CD4-positive, alpha-beta T cell treated with Interleukin-15 for 1 hour (primary cell): Measurements from ENCODE around the gene YIF1B.
A peak's percentile ranks its signal among the peaks of the same experiment; 100 is the strongest.

Source experiments
- DNase-seq: peaks from one replicate; pipeline ENCODE4 v3.0.0-alpha.2; 2020

Gene YIF1B

DNA sequence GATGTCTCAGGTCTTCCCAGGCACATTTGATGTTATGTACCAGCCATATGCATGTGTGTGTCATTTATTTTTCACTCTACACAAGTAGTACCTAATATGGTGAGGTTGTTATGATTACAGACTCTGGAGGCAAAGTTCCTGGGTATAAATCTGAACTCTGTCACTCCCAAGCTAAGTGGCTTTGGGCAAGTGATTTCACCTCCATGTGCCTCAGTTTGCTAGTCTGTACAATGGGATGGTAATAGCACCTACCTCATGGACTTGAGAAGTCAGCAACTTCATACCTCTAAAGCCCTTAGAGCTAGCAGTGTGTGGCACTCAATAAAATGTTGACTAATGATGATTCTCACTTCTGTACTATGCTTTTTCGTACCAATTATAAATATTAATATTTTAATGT, 16.0 kb upstream of the YIF1B start:
- DNase-seq = no peak

DNA sequence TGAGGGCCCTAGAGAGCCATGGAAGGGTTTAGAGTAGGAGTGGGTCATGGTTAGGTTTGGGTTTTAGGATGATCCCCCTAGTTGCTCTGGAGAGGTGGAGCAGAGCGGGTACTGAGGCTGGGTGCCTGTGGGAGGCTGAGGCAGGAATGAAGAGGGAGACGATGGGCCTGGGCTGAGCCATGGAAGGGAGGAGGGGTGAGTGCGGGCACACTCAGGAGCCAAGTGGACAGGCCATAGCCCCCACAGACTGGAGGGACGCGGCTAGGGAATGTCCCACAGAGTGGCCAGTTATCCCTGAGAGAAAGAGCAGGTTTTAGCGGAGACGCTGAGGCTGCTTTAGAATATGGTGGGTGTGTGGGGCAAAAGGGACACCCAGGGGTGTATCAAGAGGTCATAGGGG, 13.9 kb upstream of the YIF1B start:
- DNase-seq = no peak

DNA sequence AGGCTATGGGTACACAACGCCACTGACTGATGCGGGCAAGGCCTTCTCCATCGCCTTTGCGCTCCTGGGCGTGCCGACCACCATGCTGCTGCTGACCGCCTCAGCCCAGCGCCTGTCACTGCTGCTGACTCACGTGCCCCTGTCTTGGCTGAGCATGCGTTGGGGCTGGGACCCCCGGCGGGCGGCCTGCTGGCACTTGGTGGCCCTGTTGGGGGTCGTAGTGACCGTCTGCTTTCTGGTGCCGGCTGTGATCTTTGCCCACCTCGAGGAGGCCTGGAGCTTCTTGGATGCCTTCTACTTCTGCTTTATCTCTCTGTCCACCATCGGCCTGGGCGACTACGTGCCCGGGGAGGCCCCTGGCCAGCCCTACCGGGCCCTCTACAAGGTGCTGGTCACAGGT, 10.8 kb upstream of the YIF1B start:
- DNase-seq = no peak

DNA sequence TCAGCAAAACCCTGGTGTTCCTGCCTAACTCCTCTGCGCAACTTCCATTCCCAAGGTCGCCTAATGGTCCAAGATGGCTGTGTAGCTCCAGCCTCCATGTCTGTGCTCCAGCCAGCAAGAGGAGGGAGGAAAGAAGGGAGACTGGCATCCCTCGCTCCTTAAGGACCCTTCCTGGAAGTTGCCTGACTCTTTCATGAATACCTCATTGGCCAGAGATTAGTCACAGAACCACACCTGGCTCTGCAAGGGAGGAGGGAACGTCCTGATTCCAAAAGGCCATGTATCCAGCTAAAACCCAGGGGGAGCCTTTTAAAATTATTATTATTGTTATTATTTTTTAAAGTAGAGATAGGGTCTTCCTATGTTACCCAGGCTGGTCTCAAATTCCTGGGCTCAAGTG, 8.7 kb upstream of the YIF1B start:
- no peak for DNase-seq

DNA sequence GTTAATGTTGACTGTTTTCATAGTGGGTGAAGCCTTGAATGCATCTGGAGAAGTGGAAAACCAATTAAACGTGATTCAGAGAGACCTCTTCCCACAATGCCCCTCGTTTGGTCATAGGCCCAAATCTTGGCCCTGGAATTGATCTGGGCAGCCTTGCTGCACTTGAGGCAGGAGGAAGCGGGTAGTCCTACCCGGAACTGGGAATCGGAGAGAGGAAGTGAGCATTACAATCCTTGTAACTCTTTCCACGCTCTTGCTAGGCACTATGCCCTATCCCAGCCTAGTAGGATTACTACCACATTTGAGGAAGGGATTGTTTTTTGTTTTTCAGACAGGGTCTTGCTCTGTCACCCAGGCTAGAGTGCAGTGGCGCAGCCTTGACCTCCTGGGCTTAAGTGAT, 7.5 kb upstream of the YIF1B start:
- DNase-seq = no peak

DNA sequence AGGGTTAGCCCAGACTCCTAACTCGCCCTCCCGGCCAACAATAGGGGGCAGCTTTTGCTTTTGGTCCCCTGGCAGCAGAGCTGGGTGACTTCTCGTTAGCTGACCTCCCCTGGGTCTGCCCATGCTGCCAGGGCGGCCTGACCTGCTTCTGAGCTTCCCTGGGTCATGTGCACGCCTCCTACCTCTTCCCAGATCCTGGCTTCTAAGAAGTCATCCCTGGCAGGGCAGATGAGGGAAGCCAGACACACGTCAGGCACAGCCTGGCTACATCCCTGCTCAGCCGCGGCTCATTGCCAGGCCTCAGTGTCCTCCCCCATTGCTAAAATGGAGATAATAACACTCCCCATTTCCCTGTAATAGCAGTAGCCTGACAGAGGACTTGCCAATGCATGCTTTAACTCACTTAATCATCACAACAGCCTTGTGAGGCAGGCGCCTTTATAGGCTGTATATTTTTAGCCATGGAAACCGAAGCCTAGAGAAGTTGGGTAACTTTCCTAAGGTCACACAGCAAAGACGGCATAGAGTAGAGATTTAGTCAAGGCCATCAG, 6.0 kb upstream of the YIF1B start:
- DNase-seq = no peak

DNA sequence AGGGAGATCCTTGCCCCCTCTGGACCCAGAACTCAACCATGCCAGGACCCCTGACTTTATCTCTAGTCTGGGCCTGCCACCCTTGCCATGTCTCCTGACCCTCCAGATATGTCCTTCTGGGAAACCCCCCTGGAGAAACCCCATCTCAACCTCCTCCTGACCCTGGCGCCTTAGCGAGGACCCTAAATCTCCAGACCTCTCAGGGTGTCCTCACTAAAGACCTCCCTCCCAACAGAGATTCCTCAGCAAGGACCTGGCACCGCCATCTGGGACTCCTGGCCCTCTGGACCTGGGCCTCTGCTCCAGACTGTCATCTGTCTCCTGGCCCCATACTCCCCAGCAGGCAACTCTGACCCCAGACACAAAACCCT, 5.2 kb upstream of the YIF1B start:
- no peak for DNase-seq

DNA sequence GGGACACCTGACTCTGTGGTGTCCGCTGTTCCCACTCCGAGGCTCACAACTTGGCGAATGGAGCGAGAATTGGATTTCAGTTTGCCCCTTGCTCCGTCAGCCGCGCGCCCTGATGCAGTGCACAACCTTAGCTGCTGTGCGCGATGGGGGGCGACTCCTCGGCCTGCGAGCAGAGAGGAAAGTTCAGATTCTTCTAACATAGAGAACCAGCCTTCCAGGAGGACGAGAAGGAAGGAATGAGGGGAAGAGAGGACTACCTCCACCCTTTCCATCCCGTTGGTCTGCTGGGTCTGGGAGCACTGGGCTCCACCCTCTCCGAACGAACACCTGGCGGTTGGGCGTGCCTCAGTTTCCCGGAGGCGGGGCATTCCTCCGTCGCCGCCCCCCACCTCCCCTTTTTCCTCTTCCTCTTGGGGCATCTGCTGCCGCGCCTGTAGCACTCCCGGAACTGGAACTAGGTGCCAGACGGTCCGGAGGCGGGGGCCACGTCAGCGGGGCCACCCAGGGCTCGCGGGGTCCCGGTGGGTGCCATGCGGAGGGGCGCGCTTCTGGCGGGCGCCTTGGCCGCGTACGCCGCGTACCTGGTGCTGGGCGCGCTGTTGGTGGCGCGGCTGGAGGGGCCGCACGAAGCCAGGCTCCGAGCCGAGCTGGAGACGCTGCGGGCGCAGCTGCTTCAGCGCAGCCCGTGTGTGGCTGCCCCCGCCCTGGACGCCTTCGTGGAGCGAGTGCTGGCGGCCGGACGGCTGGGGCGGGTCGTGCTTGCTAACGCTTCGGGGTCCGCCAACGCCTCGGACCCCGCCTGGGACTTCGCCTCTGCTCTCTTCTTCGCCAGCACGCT, 3.9 kb upstream of the YIF1B start, which contains the start of gene KCNK6:
Gene KCNK6 (plus strand): TSS at position 425 of the 838 bp plus-strand sequence. CDS start 106 bp downstream, at position 531.
- peak; percentile 51 for DNase-seq

DNA sequence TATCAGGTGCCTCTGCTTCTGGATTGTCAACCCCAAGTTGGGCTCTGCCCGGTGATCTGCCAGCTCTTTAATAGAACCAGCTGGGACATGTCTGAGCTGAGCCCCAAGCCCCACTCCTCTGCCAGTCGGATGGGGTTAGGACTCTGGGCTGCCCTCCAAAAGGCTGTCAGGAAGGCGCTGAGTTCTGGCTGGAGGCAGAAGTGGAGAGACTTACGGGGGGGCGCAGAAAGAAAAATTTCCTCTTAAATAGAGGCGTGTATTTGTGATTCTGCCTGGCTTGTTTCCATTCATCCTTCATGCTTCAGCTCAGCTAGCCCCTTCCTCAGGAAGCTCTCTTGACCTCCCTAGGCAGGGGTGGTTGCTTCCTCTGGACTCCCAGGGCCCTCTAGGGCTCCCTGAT, 2.9 kb upstream of the YIF1B start:
- DNase-seq = no peak

DNA sequence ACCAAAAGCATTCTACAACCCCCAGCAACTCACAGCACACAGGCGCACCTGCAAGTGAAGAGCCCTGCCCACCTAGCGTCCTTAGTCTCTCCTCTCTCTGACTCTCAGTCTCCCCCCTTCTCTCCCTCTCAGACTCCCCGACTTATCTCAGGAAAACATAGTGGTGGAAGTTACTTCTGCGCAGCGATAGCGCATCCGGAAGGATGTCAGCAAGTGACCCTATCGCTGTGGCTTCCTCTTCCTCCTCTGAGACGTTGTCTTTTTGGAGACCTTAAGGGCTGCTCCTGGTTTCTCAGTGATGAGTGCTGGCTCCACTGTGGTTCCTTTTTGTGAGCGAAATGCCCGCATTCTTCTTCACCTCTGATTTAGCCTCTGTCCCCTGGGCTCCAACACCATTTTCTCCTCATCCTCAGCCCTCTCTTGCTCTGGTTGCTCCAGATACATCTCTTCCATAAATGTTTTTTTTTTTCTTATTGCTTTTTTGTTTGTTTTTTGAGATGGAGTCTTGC, 1.4 kb upstream of the YIF1B start:
- peak; percentile 53 for DNase-seq

DNA sequence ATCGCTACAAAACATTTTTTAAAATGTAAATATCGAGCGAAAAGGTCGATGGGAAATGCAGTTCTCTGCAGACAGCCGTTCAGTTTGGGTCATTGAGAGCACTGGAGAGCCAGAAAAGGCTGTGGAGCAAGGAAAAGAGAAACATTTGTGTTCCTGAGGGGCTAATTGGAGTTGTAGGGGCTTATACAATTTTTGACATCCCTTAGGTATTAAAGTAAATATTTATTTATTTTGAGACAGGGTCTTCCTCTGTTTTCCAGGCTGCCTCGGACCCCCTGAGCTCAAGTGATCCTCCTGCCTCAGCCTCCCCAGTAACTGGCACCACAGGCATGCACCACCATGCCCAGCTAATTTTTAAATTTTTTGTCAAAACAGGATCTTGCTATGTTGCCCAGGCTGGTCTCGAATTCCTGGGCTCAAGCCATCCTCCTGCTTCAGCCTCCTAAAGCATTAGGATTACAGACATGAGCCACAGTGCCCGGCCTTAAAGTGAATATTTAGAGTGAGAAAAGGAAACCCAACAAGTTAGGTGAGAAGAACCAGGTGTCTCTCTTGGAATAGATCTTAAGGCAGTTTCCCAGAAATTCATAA, 825 bp upstream of the YIF1B start:
- DNase-seq = no peak

DNA sequence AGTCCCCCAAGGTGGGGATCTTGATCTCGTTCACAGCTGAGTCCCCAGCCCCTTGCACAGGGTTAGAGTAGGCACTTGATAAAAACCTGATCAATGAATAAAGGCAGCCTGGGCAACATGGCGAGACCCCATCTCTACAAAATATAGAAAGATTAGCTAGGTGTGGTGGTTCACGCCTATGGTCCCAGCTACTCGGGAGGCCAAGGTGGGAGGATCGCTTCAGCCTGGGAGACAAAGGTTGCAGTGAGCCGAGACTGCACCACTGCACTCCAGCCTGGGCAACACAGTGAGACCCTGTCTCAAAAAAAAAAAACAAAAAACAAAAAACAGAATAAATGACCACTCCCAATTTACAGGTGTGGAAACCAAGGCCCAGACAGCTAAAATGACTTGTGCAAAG, 4.8 kb downstream of the YIF1B start:
- no peak for DNase-seq

DNA sequence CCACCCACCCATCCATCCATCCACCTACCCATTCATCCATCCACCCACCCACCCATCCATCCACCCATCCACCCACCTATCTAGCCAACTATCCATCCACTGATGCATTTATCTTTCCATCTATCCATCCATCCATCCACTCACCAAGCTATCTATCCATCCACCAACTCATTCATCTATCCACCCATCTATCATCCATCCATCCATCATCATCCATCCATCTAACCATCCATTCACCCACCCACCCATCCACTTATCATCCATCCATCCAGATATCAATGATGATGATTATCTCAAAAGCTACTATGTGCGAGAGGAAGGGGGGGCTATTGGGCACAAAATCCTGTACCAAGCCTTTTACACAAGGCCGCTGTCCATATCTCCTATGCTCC, 5.5 kb downstream of the YIF1B start:
- no peak for DNase-seq

DNA sequence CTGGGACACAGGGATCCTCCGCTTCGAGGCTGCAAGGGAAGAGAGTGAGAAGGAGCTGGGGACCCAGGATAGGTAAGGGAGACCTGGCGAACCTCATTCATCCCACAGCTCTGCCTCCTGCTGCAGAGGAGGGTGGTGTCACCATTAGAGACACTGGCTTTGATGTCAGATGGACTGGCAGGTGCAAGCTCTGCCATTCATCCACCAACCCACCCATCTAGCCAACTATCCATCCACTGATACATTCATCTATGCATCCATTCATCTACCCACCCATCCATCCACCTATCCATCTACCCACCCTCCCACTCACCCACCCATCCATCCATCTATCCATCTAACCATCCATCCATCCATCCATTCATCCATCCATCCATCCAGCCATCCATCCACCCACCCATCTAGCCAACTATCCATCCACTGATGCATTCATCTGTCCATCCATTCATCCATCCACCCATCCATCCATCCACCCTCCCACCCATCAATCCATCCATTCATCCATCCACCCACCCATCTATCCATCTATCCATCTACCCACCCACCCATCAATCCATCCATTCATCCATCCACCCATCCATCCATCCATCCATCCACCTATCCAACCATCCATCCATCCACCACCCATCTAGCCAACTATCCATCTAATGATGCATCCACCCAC, 6.0 kb downstream of the YIF1B start:
- DNase-seq = no peak

DNA sequence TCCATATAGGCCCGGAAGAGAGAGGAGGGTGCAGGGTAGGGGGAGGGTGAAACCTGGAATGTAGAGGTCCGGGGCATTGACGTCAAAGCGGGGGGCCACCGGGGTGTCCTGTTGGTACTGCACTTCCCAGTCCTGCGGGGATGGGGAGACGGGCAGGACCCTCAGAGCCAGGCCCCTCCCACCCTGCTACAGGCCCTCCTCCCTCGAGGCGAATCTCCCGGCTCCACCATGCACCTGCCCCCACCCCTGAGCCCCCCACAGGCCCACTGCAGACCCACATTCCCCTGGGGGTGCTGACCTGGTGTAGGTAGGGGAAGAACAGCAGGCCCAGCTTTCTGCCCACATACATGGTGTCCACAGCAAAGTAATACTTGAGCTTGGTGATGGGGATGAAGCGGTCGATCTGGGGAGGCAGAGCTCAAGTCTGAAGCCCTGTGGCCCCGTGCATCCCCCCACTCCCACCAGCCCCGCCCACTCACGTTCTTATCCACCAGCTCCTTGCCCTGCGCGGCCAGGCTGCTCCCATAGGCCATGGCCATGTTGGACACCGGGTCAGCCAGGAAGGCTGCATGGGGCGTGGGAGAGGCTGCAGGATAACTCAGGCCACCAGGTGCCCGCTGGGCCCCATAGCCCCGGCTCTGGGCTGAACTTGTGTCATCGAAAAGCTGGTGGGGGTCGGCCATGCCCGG, 6.7 kb downstream of the YIF1B start:
- no peak for DNase-seq

DNA sequence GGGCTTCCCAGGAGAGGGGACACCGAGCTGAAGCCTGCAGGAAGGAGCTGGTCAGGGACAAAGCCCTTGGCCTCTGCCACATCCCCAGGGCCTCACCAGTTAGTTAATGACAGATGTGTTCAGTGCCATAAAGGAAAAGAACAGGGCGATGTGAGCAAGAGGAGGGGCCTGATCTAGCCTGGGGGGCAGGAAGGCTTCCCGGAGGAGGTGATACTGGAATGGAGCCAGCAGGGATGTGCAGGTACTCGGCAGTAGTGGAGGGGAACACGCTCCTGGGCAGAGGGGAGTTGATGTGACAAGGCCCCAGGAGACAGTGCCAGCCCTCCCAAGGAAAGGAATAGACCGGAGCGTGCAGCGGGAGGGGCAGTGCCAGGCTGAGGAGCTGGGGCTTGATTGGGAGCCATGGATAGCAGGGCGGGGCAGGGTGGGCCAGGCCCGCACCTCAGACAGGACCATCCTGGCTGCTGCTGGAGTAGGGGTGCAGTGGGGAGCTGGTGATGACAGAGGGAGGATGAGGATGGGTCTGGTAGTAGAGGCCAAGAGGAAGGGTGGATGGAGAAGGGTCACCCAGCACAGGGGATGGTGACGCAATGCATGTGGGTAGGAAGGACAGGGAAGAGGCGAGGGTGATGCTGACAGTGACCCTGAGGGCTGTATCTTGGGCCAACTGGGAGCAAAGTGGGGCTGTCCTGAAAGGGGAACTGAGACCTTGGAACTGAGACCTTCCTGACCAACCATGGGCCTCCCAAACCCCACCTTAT, 7.6 kb downstream of the YIF1B start:
- DNase-seq = no peak

DNA sequence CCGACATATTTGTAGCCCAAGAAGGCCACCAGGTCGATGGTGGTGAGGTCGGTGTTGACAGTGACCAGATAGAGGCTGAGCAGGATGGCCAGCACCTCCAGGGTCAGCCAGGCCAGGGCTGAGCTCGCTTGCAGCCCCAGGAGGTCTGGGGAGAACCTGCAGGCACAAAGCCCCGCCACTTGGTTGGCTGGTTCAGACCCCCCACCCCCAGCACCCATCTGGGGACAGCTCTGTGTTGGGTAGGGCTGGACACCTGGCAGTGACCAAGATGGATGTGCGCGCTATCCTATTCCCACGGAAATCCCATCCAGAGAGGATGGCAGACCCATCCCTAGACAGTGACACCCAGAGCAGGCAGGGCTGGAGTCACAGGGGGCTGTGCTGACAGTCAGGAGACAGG, 8.2 kb downstream of the YIF1B start:
- no peak for DNase-seq

DNA sequence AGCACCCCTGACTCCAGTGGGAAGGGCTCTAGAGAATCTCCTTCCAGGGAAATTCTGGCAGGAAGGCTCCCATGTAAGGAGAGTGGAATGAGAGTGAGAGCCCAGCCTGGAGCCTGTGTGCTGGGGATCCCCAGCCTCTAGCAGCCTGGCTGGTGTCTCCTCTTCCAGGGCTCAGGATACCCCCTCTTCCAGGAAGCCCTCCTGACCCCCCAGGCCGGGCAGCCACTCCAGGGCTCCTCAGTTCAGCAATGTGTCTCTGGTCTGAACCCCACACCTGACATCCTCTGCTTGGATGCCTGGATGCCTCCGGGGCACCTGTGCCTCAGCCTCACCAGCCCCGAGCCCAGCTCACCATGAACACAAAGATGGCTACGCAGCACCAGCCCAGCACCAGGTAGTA, 8.7 kb downstream of the YIF1B start:
- DNase-seq = no peak

DNA sequence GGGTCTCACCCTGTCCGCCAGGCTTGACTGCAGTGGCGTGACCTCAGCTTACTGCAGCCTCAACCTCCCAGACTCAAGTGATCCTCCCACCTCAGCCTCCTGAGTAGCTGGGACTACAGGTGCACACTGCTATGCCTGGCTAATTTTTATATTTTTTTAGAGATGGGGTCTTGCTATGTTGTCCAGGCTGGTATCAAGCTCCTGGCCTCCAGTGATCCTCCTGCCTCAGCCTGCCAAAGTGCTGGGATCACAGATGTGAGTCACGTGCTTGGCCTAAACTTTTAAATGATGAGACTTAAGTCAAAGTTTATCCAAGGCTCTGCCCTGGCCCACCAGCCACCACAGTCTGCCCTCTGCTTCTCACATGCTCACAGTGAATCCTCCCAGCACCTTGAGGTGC, 9.5 kb downstream of the YIF1B start:
- no peak for DNase-seq

DNA sequence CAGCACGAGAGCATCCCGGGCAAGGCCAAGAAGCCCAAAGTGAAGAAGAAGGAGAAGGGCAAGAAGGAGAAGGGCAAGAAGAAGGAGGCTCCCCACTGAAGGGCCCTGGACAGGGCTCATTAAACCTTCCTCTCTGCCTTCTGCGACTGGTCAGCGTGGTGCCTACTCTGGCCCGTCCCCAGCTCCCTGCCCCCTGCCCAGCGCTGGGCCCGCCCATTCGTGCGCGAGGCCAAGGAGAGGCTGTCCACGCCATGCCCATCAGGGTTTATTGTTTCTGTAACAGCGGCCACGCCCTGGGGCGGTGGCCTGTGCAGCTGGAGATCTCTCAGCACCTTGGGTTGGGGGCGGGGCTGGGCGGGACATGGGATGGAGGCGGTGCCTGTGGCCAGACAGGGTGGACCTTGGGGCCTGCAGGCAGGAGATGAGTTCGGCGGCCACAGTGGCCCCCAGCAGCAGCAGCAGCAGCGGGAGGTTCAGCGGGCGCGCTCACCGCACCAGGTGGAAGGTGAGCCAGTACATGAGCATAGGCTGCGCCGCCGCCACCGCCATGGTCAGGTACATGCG, 10.8 kb downstream of the YIF1B start:
- no peak for DNase-seq

DNA sequence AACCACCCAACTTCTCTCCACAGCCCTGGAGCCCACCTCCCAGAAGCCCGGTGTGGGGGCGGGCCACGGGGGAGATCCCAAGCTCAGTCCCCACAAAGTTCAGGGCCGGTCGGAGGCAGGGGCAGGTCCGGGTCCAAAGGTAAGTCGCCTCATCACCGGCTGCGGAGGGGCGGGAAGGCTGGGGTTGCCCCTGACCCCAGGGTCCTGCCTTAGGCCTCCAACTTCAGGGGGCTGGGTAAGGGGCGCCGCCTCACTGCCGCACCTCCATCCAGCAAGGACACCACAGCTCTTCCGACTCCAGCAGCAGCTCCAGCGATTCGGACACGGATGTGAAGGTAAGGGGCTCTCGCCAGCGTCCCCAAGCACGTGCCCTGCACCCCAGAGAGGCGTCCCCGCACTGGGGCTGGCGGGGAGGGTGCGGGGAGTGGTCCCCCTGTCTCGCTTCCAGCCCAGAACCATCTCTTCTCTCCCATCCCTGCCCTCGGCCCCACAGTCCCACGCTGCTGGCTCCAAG, 11.3 kb downstream of the YIF1B start:
- no peak for DNase-seq
